Spleen (tissue), 7 donors: ENCODE measurements around the gene ABCC3.

Experiments used
- CTCF ChIP-seq, 11 experiments: fragments of 200-600 bp in 7 of 11; fragments of 450-650 bp in 4 of 11; sonication (generic) in 4 of 11; IDR thresholded peaks in 8 of 11; conservative IDR thresholded peaks in 3 of 11; 1 replicate in 7 of 11; 2 replicates in 4 of 11; pipeline versions ENCODE4 v1.4.0 to v1.8.0; 2016 to 2021; ENCODE audit warnings: antibody characterized with exemption in 11 of 11, inconsistent platforms in 4 of 11, mild to moderate bottlenecking in 1 of 11
- POLR2A ChIP-seq, 3 donors: fragments of 450-650 bp; IDR thresholded peaks; one replicate each; pipeline ENCODE4 v1.5.1; 2017; ENCODE audit warnings: antibody characterized with exemption in 3 of 3, mild to moderate bottlenecking in 1 of 3
- donor health status: DM: no; HTN: no; CAD: no; lungs with moderate emphysema.
- donor health status: DM: no; HTN: no; CAD: no.
- donor health status: DM: no; HTN: no; CAD: no.

- TF ChIP-seq CTCF (IDR thresholded peaks at IDR 0.05 in 8 of 11, conservative IDR thresholded peaks at IDR 0.05 in 3 of 11), result no peak
- TF ChIP-seq POLR2A (IDR thresholded peaks at IDR 0.05), result no peak
Measured at GRCh38 chr17:50653738-50654137, 19.1 kb downstream of the ABCC3 start.
